Measurements from ENCODE around the gene THBS2. TPM values are rescaled to one million over a fixed set of nuclear protein-coding genes. Genes with fewer than 3 reads are reported as not detected.
"Not testable (repeated sequence)": the region's sequence is repeated elsewhere in the genome, so short reads cannot be mapped to it uniquely, and the experiment has no call there.

THBS2 gene
- total RNA-seq, 4 donors from 2014 or later, result 3.6 to 7.7 (median 4.8) TPM

DNA sequence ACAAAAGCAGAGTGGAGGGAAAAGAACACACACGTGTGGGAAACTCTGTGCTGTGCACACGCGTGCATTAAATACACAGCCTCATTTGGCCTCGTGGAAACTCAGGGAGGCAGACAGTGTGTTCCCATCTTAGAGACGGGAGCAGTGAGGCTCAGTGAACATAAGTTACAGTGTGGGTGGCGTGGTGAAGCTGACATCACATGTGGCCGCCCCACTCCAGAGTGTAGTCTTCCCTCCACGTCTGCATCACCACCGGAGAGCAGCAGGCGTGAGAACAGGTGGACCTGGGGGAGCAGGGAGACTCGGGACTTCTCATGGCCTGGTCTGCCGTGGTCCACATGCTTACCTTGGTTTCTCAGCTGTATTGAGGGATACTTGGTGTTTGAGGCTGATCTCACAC is 51.7 kb downstream of the THBS2 start:
- H3K36me3 ChIP-seq, result no peaks in the 10 kb centered on the region
- no peaks in the 10 kb centered on the region for H3K9me3 ChIP-seq
- no peaks in the 10 kb centered on the region for H3K4me1 ChIP-seq
- in situ Hi-C loops (cut with MboI; ENCODE audit: low sequenced_read_pairs in 4 of 4), result no loop called here
- TF ChIP-seq POLR2A (IDR thresholded peaks at IDR 0.05), result no peak
- TF ChIP-seq, protein P1, sequence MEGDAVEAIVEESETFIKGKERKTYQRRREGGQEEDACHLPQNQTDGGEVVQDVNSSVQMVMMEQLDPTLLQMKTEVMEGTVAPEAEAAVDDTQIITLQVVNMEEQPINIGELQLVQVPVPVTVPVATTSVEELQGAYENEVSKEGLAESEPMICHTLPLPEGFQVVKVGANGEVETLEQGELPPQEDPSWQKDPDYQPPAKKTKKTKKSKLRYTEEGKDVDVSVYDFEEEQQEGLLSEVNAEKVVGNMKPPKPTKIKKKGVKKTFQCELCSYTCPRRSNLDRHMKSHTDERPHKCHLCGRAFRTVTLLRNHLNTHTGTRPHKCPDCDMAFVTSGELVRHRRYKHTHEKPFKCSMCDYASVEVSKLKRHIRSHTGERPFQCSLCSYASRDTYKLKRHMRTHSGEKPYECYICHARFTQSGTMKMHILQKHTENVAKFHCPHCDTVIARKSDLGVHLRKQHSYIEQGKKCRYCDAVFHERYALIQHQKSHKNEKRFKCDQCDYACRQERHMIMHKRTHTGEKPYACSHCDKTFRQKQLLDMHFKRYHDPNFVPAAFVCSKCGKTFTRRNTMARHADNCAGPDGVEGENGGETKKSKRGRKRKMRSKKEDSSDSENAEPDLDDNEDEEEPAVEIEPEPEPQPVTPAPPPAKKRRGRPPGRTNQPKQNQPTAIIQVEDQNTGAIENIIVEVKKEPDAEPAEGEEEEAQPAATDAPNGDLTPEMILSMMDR (IDR thresholded peaks at IDR 0.05 in 4 of 5, conservative IDR thresholded peaks at IDR 0.05 in 1 of 5), result no peak
- no peaks in the 10 kb centered on the region for H3K27me3 ChIP-seq
- H3K27ac ChIP-seq, result no peak overlapping the region
- DNase-seq, result no peak
- ATAC-seq, result no peak
- H3K4me3 ChIP-seq, result no peak overlapping the region
- intact Hi-C loops (cut with DNase I; ENCODE audit: low total_unique reads), result no loop called here

DNA sequence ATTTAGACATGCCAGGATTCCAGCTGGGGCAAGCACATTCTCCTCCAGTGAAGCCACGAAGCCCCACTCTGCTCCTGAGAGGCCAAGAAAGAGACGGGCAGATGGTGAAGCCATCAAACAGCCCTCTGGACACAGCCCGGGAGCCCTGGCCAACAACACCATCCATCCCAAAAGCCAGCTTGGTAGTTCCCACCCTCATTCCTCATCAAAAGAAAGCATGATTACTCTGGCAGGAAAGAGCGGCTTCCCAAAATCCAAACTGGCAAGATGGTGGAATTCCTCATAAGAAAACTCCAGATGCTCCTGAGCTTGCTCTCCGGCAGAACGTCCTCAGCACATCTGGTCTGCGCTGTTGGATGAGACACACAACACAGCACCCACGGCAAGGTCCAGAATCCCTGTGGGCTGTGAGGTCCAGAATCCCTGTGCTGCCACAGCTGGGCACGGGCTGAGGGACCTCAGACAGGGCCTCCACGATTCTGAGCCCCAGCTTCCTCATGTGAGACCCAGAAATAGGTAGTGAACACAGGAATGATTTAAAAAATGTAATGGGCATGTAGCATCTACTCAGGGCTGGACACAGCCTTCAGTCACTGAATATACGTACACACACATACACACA is 52.6 kb downstream of the THBS2 start:
- DNase-seq (no peak), ATAC-seq (no peak)
- no peaks in the 10 kb centered on the region for H3K4me1 ChIP-seq
- TF ChIP-seq, protein P1 (IDR thresholded peaks at IDR 0.05 in 4 of 5, conservative IDR thresholded peaks at IDR 0.05 in 1 of 5), result no peak
- no peak for TF ChIP-seq POLR2A (IDR thresholded peaks at IDR 0.05)
- in situ Hi-C loops (cut with MboI; ENCODE audit: low sequenced_read_pairs in 4 of 4), result no loop called here
- no peak overlapping the region for H3K27ac ChIP-seq
- intact Hi-C loops (cut with DNase I; ENCODE audit: low total_unique reads), result no loop called here
- no peaks in the 10 kb centered on the region for H3K27me3 ChIP-seq
- H3K4me3 ChIP-seq, result no peak overlapping the region
- no peaks in the 10 kb centered on the region for H3K36me3 ChIP-seq
- H3K9me3 ChIP-seq, result no peaks in the 10 kb centered on the region

- no peaks in the 10 kb centered on the region for H3K27me3 ChIP-seq
- no peaks in the 10 kb centered on the region for H3K4me1 ChIP-seq
- no peak overlapping the region for H3K4me3 ChIP-seq
- no peak for DNase-seq
- H3K36me3 ChIP-seq, result no peaks in the 10 kb centered on the region
- no peak overlapping the region for H3K27ac ChIP-seq
- ATAC-seq, result no peak
- in situ Hi-C loops (cut with MboI; ENCODE audit: low sequenced_read_pairs in 4 of 4) (no loop called here), intact Hi-C loops (cut with DNase I; ENCODE audit: low total_unique reads) (no loop called here)
- H3K9me3 ChIP-seq, result no peaks in the 10 kb centered on the region
- no peak for TF ChIP-seq POLR2A (IDR thresholded peaks at IDR 0.05)
- TF ChIP-seq, protein P1 (IDR thresholded peaks at IDR 0.05 in 4 of 5, conservative IDR thresholded peaks at IDR 0.05 in 1 of 5), result no peak
Observed at GRCh38 chr6:169199625-169200335, 53.9 kb downstream of the THBS2 start.

GRCh38 chr6:169198885-169199284 is 54.8 kb downstream of the THBS2 start:
- ATAC-seq, result no peak

GRCh38 chr6:169197929-169198328 is 55.7 kb downstream of the THBS2 start:
- H3K36me3 ChIP-seq; ATAC-seq; in situ Hi-C loops (cut with MboI; ENCODE audit: low sequenced_read_pairs in 4 of 4); H3K4me1 ChIP-seq; H3K27me3 ChIP-seq; DNase-seq; H3K4me3 ChIP-seq; H3K27ac ChIP-seq; H3K9me3 ChIP-seq; intact Hi-C loops (cut with DNase I; ENCODE audit: low total_unique reads): not testable (repeated sequence)

More at GRCh38 chr6:169198885-169199284, 54.8 kb downstream of the THBS2 start:
- H3K4me3 ChIP-seq, result no peak overlapping the region
- no peaks in the 10 kb centered on the region for H3K27me3 ChIP-seq
- no peak overlapping the region for H3K27ac ChIP-seq
- in situ Hi-C loops (cut with MboI; ENCODE audit: low sequenced_read_pairs in 4 of 4), result no loop called here
- H3K9me3 ChIP-seq, result no peaks in the 10 kb centered on the region
- no peaks in the 10 kb centered on the region for H3K36me3 ChIP-seq
- TF ChIP-seq, protein P1 (IDR thresholded peaks at IDR 0.05 in 4 of 5, conservative IDR thresholded peaks at IDR 0.05 in 1 of 5), result no peak
- no peak for TF ChIP-seq POLR2A (IDR thresholded peaks at IDR 0.05)
- no peaks in the 10 kb centered on the region for H3K4me1 ChIP-seq
- DNase-seq, result no peak
- intact Hi-C loops (cut with DNase I; ENCODE audit: low total_unique reads), result no loop called here

GRCh38 chr6:169196279-169196678 is 57.4 kb downstream of the THBS2 start:
- H3K27ac ChIP-seq; H3K27me3 ChIP-seq; ATAC-seq; H3K4me1 ChIP-seq; in situ Hi-C loops (cut with MboI; ENCODE audit: low sequenced_read_pairs in 4 of 4); H3K4me3 ChIP-seq; H3K36me3 ChIP-seq; DNase-seq; intact Hi-C loops (cut with DNase I; ENCODE audit: low total_unique reads); H3K9me3 ChIP-seq: not testable (repeated sequence)
